Hepatic stellate cell (primary cell): Measurements from ENCODE around the gene IQCF6.
"Not testable (repeated sequence)": the region's sequence is repeated elsewhere in the genome, so short reads cannot be mapped to it uniquely, and the experiment has no call there.

Experiments
- DNase-seq: peaks from one replicate; pipeline ENCODE4 v3.0.0; 2011; ENCODE audit warnings: low spot score

Gene IQCF6

DNA sequence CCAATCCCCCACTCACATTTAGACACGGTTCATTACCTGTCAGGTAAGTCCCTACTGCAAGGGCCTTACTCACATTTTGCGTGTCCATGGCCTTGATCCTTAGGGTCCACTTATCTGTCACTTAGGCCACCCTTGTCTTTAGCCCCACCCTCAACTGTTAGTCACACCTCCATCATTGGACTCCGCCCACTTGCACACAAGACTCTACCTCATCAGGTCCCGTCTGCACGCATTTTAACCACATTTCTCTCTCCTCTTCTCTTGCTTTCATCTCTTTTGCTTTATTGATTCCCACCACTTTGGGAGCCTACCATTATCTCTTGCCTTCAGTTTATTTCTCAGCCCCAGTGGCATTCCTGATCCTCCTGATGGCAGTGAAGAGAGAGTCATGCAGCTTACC, at the start of gene IQCF6:
TSS of gene IQCF6 (minus strand) at position 101 of the 400 bp plus-strand sequence. CDS start at position 88, 13 bp downstream.
- no peak for DNase-seq

DNA sequence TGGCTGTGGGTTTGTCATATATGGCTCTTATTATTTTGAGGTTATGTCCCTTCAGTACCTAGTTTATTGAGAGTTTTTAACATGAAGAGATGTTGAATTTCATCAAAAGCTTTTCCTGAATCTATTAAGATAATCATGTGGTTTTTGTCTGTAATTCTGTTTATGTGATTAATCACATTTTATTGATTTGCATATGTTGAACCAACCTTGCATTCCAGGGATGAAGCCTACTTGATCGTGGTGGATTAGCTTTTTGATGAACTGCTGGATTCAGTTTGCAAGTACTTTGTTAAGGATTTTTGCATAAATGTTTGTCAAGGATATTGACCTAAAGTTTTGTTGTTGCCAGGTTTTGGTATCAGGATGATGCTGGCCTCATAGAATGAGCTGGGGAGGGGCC, 49.3 kb upstream of the IQCF6 start:
- DNase-seq = no peak

DNA sequence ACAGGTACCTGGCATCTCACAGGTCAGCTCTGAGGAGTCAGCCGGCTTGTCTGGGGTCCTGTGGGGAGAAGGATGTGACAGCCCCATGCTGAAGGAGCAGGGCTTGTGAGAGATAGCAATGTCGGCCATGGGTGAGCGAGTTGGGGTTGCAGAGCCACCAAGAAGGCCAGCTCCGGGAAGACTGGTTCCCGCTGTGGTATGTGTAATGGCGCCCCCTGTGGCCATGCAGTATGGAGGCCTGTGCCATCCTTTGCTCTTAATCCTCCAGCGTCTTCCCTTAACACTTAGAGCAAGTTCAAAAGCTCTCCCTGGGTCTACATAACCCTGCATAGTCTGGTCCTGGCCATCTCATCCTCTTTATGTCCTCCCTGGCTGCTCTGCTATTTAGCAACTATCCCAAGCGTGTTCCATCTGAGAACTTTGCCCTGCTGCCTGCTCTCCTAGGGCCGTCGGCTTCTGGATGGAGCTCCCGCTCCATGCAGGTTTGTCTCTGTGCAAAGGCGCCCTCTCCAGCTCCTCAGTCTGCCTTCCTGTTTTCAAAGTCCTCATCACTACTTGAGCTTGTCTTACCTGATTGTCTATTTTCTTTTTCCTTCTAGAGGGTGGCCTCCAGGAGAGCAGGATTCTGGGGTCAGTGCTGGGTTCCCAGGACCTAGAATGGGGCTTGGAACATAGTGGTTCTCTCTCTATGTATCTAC, 40.8 kb upstream of the IQCF6 start:
- no peak for DNase-seq

GRCh38 chr3:51819151-51819550, 40.1 kb upstream of the IQCF6 start:
- DNase-seq = no peak

- DNase-seq = no peak
Measured at GRCh38 chr3:51817375-51817774, 38.3 kb upstream of the IQCF6 start.

DNA sequence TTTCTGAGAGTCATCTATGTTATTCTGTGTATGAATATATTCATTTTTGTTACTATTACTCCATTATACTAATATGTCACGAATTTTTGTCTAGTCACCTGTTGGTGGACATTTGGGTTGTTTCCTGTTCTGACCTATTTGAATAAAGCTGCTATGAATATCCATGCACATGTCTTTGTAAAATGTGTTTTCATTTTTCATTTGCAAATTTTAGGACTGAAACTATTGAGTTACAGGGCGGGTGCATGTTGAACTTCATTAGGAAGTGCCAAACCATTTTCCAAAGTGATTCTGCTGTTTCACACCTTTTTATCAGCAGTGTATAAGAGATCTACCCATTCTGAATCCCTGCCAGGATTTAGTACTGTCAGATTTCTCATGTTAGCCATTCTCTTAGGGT, 37.7 kb upstream of the IQCF6 start:
- DNase-seq = no peak

- no peak for DNase-seq
Measured at GRCh38 chr3:51815614-51816013, 36.6 kb upstream of the IQCF6 start.

- DNase-seq = no peak
Measured at GRCh38 chr3:51814034-51814433, 35.0 kb upstream of the IQCF6 start.

DNA sequence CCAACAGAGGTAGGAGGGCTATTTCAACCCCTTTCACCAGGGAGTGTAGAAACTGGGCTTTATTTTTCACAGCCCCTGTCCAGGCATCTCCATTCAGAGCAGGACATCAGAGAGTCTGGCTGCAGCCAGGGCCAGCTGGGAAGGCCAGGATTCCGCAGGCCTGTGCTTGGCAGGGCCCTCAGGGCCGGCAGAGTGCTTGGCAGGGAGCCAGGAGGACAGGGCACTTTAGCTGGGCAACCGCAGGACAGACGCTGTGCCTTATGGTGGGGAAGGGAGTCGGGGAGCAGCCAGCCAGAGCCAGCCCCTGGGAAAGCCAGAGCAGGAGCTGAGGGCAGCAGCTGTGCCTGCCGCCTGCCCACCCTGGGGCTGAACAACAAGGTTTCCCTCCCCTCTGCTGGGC, 34.5 kb upstream of the IQCF6 start:
- no peak for DNase-seq

GRCh38 chr3:51808934-51809333, 29.9 kb upstream of the IQCF6 start:
- no peak for DNase-seq

DNA sequence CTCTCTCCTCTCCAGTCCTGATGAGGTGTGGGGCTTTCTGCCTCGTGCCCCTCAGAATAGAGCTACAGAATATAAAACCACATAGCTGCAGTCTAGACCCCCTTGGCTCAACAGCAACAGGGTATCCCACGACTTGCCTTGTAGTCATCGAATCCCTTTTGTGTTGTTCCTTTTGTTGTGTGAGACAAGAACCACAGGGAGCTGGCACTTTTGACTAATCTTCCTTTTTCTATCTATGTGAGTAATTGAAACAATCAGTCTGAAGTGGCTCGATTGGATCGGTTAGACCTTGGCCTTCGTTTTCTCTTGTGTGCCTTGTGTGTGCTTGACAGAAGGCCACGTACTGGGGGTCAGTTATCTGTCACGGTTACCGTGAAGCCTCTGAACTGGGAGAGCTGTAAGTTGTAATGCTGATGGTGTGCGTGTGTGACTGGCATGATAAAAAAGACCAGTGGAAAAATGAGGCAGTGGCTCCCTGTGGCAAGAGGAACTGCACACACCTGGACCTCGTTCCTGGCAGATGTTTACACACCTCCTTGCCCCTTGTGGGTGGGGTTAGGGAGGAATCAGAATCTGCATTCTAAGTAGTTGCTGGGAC, 23.2 kb upstream of the IQCF6 start:
- DNase-seq = no peak

- DNase-seq = no peak
Measured at GRCh38 chr3:51800750-51801125, 21.7 kb upstream of the IQCF6 start.

GRCh38 chr3:51799879-51800749, 21.1 kb upstream of the IQCF6 start:
- DNase-seq = peak; percentile 43

- DNase-seq = no peak
Measured at GRCh38 chr3:51798411-51798963, 19.4 kb upstream of the IQCF6 start.

GRCh38 chr3:51796854-51797253, 17.8 kb upstream of the IQCF6 start:
- DNase-seq = no peak

- DNase-seq = no peak
Measured at GRCh38 chr3:51794206-51794605, 15.2 kb upstream of the IQCF6 start.

DNA sequence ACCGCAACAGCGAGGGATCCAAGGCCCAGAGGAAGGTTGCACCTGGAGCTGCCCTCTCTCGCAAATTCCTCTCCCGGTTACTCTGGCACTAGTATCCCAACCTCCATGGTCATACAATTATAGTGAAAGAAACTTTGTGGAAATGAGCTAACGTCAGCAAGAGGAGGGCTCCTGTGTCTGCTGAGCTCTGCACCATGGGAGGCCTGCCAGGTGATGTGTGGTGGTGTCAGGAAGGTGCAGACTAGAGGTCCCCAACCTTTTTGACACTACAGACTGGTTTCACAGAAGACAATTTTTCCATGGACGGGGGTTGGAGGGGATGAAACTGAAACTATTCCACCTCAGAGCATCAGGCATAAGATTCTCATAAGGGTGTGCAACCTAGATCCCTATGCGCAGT, 13.2 kb upstream of the IQCF6 start:
- DNase-seq = no peak

DNA sequence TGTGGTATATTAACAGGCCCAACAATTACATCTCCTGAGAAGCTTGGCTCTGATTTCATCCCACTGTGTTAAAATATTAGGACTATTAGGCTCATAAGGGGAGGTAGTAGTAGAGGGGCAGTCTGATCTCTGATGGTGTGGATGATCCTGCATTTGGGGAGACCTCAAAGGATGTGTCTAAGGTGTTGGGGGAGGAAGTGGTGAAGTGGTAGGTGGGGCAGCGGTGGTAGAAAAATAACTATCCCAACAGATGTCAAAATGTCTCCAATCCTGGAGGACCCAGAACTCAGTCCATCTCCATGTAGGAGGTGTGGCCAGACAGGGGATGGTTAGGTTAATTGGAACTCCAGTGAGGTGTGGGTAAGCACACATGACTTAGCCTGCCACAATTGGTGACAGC, 10.4 kb upstream of the IQCF6 start:
- DNase-seq = no peak

DNA sequence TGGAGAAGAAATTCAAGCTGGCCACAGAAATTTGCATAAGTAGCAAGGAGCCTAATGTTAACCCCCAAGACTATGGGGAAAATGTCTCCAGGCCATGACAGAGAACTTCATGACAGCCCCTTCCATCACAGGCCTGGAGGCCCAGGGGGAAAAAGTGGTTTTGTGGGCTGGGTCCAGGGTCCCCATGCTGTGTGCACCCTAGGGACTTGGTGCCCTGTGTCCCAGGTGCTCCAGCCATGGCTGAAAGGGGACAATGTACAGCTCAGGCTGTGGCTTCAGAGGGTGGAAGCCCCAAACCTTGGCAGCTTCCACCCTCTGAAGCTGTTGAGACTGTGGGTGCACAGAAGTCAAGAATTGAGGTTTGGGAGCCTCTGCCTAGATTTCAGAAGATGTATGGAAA, 8.5 kb upstream of the IQCF6 start:
- DNase-seq = not testable (repeated sequence)

- DNase-seq = no peak
Measured at GRCh38 chr3:51786267-51786666, 7.2 kb upstream of the IQCF6 start.

- no peak for DNase-seq
Measured at GRCh38 chr3:51778554-51778953, 483 bp downstream of the IQCF6 start.

GRCh38 chr3:51777985-51778384, 1.1 kb downstream of the IQCF6 start:
- DNase-seq = no peak

GRCh38 chr3:51773529-51774056, 5.4 kb downstream of the IQCF6 start:
- DNase-seq = no peak
